ENCODE measurements around the gene MMAB. TPM values are rescaled to one million over a fixed set of nuclear protein-coding genes. Genes with fewer than 3 reads are reported as not detected.
A peak's percentile ranks its signal among the peaks of the same experiment; 100 is the strongest.

MMAB gene
- total RNA-seq, 1 donor from 2014 or later: 42.2 TPM

DNA sequence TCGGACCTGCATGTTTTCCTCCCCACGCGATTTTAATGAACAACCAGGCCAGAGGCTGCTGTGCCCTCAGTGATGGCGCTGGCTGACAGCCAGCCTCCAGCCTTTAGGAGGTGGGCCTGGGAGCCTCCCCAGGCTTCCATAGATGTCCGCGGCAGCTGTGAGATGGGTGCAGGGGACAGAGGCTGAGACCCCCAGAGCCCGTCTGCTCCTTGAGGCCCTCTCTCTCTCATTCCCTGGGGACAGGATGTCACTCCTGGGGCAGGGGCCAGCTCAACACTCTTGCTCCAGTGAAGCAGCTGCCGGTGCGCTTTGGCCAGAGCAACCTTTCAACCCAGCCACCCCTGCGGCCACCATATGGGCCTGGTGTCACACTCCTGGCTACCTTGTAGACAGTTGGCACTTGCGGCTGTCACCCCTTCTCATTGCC, 25.1 kb upstream of the MMAB start:
- DNase-seq (ENCODE audit: low spot score): no peak
- intact Hi-C loops (cut with micrococcal nuclease): loop anchor here (5.0 kb wide), 1 partner anchor 249 kb away; no protein-coding TSS in a partner anchor
- H3K27ac Mint-ChIP-seq: no peak overlapping the region
- peaks cover 16% of the 10 kb centered on the region for H3K4me1 Mint-ChIP-seq (ENCODE audit: low read depth)
- no peak overlapping the region for H3K4me3 Mint-ChIP-seq
- H3K27me3 Mint-ChIP-seq (ENCODE audit: insufficient read depth): peaks cover 7% of the 10 kb centered on the region
- no peaks in the 10 kb centered on the region for H3K9me3 Mint-ChIP-seq
- peaks cover 8% of the 10 kb centered on the region for H3K36me3 Mint-ChIP-seq (ENCODE audit: low read depth)

- no peaks in the 10 kb centered on the region for H3K9me3 Mint-ChIP-seq
- intact Hi-C loops (cut with micrococcal nuclease): loop anchor here (1.0 to 5.0 kb wide), 2 partner anchors 177 to 249 kb away; no protein-coding TSS in a partner anchor
- no peak overlapping the region for H3K27ac Mint-ChIP-seq
- peaks cover 8% of the 10 kb centered on the region for H3K27me3 Mint-ChIP-seq (ENCODE audit: insufficient read depth)
- H3K36me3 Mint-ChIP-seq (ENCODE audit: low read depth): peaks cover 9% of the 10 kb centered on the region
- peak; percentile 32 for DNase-seq (ENCODE audit: low spot score)
- H3K4me3 Mint-ChIP-seq: no peak overlapping the region
- peaks cover 16% of the 10 kb centered on the region for H3K4me1 Mint-ChIP-seq (ENCODE audit: low read depth)
Measured at GRCh38 chr12:109597795-109598427, 24.6 kb upstream of the MMAB start.

- H3K27me3 Mint-ChIP-seq (ENCODE audit: insufficient read depth): peaks cover 8% of the 10 kb centered on the region
- no peak overlapping the region for H3K4me3 Mint-ChIP-seq
- H3K4me1 Mint-ChIP-seq (ENCODE audit: low read depth): peaks cover 16% of the 10 kb centered on the region
- intact Hi-C loops (cut with micrococcal nuclease): loop anchor here (1.0 to 5.0 kb wide), 2 partner anchors 178 to 250 kb away; no protein-coding TSS in a partner anchor
- no peaks in the 10 kb centered on the region for H3K9me3 Mint-ChIP-seq
- DNase-seq (ENCODE audit: low spot score): no peak
- H3K36me3 Mint-ChIP-seq (ENCODE audit: low read depth): peaks cover 13% of the 10 kb centered on the region
- no peak overlapping the region for H3K27ac Mint-ChIP-seq
Measured at GRCh38 chr12:109597414-109597794, 24.1 kb upstream of the MMAB start.

- intact Hi-C loops (cut with micrococcal nuclease): loop anchor here (1.0 to 5.0 kb wide), 2 partner anchors 179 to 251 kb away; no protein-coding TSS in a partner anchor
- peaks cover 16% of the 10 kb centered on the region for H3K4me1 Mint-ChIP-seq (ENCODE audit: low read depth)
- no peak overlapping the region for H3K27ac Mint-ChIP-seq
- no peak overlapping the region for H3K4me3 Mint-ChIP-seq
- H3K9me3 Mint-ChIP-seq: no peaks in the 10 kb centered on the region
- peaks cover 7% of the 10 kb centered on the region for H3K27me3 Mint-ChIP-seq (ENCODE audit: insufficient read depth)
- peaks cover 14% of the 10 kb centered on the region for H3K36me3 Mint-ChIP-seq (ENCODE audit: low read depth)
- DNase-seq (ENCODE audit: low spot score): no peak
Measured at GRCh38 chr12:109596418-109597244, 23.3 kb upstream of the MMAB start.

DNA sequence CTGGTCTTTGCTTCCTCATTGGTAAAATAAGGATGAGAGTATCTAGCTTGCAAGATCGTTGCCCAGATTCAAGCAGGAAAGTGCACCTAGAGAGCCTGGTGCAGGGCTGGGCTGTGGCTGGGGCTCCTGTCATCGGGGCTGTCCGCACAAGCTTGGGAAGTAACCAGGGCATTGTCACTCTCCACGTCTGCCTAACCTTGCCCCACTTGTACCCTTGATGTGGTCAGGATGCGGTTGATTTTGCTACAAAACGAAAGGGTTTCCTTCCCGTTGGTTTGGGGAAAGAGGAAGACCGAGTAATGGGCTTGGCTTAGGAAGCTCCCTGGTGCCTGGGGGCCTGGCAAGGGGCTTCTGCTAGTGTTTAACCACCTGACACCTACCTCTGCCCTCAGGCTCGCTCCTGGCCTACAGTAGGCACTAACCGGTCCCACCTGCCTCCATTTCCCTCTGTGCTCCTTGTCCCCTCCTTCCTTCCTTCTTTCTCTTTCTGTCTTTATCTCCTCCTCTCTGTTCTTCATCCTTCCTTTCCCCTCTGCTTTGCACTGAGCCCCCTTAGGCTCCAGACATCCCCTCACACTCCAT, 22.1 kb upstream of the MMAB start:
- Mint-ChIP-seq H3K36me3 (ENCODE audit: low read depth) (peaks cover 14% of the 10 kb centered on the region), H3K4me3 (no peak overlapping the region), H3K4me1 (ENCODE audit: low read depth) (peaks cover 16% of the 10 kb centered on the region), H3K27me3 (ENCODE audit: insufficient read depth) (peaks cover 7% of the 10 kb centered on the region), H3K27ac (no peak overlapping the region), H3K9me3 (no peaks in the 10 kb centered on the region)
- DNase-seq (ENCODE audit: low spot score): peak; percentile 50
- intact Hi-C loops (cut with micrococcal nuclease): loop anchor here (1.0 to 5.0 kb wide), 2 partner anchors 22 to 252 kb away; partner anchors contain the start of genes MMAB and MVK

GRCh38 chr12:109594556-109595317, 21.4 kb upstream of the MMAB start:
- peaks cover 14% of the 10 kb centered on the region for H3K36me3 Mint-ChIP-seq (ENCODE audit: low read depth)
- H3K27me3 Mint-ChIP-seq (ENCODE audit: insufficient read depth): peaks cover 7% of the 10 kb centered on the region
- peaks cover 16% of the 10 kb centered on the region for H3K4me1 Mint-ChIP-seq (ENCODE audit: low read depth)
- no peak for DNase-seq (ENCODE audit: low spot score)
- no peak overlapping the region for H3K4me3 Mint-ChIP-seq
- H3K9me3 Mint-ChIP-seq: no peaks in the 10 kb centered on the region
- no peak overlapping the region for H3K27ac Mint-ChIP-seq
- intact Hi-C loops (cut with micrococcal nuclease): loop anchor here (1.0 to 5.0 kb wide), 2 partner anchors 21 to 253 kb away; partner anchors contain the start of genes MMAB and MVK

DNA sequence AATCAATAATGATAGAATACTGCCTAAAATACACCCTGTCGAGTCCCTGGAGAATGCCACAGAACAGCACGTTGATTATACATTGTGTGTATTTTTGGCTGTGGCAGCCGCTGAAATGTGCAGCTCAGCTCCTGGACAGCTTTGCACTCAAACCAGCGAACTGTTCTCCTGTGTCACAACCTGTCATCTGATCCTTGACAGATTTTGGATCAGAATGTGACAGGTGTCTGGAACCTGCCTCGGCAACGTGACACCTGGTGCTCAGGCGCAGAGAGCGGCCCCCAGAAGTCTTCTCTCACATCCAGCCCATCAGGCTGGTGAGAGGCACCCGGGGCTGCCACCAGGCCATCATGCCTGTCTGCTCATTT, 19.6 kb upstream of the MMAB start:
- intact Hi-C loops (cut with micrococcal nuclease): no loop called here
- no peak for DNase-seq (ENCODE audit: low spot score)
- H3K9me3 Mint-ChIP-seq: no peaks in the 10 kb centered on the region
- peaks cover 20% of the 10 kb centered on the region for H3K36me3 Mint-ChIP-seq (ENCODE audit: low read depth)
- H3K4me3 Mint-ChIP-seq: no peak overlapping the region
- peaks cover 16% of the 10 kb centered on the region for H3K4me1 Mint-ChIP-seq (ENCODE audit: low read depth)
- peaks cover 7% of the 10 kb centered on the region for H3K27me3 Mint-ChIP-seq (ENCODE audit: insufficient read depth)
- no peak overlapping the region for H3K27ac Mint-ChIP-seq

GRCh38 chr12:109592195-109592904, 19.0 kb upstream of the MMAB start:
- Mint-ChIP-seq H3K27me3 (ENCODE audit: insufficient read depth) (peaks cover 7% of the 10 kb centered on the region), H3K9me3 (no peaks in the 10 kb centered on the region), H3K4me3 (no peak overlapping the region), H3K27ac (no peak overlapping the region), H3K36me3 (ENCODE audit: low read depth) (peaks cover 19% of the 10 kb centered on the region), H3K4me1 (ENCODE audit: low read depth) (peaks cover 16% of the 10 kb centered on the region)
- intact Hi-C loops (cut with micrococcal nuclease): no loop called here
- no peak for DNase-seq (ENCODE audit: low spot score)

DNA sequence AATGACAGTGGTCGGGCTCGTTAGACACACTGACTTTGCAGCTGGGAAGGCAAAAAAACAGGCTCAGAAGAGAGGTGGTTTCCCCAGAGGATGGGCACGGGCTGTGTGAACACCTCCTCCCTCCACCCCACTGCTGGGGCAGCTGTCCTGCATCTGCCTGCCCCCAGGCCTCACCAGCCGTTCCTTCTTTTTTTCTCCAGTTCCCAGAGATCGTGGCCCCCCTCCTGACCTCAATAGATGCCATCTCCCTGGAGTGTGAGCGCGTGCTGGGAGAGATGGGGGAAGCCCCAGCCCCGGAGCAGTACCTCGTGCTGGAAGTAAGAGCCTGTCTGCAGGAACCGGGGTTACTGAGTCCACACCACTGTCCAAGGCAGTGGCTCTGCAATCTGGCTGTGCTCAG, 17.7 kb upstream of the MMAB start:
- peaks cover 17% of the 10 kb centered on the region for H3K36me3 Mint-ChIP-seq (ENCODE audit: low read depth)
- DNase-seq (ENCODE audit: low spot score): no peak
- no peaks in the 10 kb centered on the region for H3K9me3 Mint-ChIP-seq
- H3K27ac Mint-ChIP-seq: no peak overlapping the region
- H3K27me3 Mint-ChIP-seq (ENCODE audit: insufficient read depth): peaks cover 7% of the 10 kb centered on the region
- intact Hi-C loops (cut with micrococcal nuclease): no loop called here
- no peak overlapping the region for H3K4me3 Mint-ChIP-seq
- H3K4me1 Mint-ChIP-seq (ENCODE audit: low read depth): peaks cover 16% of the 10 kb centered on the region

DNA sequence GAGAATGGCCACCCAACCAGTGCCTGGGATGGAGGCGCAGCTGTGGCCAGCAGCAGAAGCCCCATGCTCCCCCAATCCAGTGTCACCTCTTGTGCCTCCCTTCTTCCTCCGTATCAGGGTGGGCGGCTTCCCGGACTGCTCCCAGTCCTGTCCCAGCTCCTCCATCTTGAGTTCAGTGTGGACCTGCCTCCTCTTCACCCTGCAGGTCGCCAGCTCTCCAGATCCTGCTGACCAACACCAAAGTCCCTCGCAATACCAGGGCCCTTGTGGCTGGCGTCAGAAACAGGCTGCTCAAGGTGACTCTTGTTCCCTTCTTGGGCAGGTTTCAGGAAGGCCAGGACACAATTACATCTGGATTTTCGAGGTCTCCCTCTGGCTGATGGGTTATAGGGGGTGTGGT, 17.3 kb upstream of the MMAB start:
- Mint-ChIP-seq H3K9me3 (no peaks in the 10 kb centered on the region), H3K27me3 (ENCODE audit: insufficient read depth) (peaks cover 7% of the 10 kb centered on the region), H3K4me3 (no peak overlapping the region), H3K27ac (no peak overlapping the region), H3K36me3 (ENCODE audit: low read depth) (peaks cover 17% of the 10 kb centered on the region), H3K4me1 (ENCODE audit: low read depth) (peaks cover 12% of the 10 kb centered on the region)
- DNase-seq (ENCODE audit: low spot score): no peak
- intact Hi-C loops (cut with micrococcal nuclease): no loop called here

GRCh38 chr12:109589691-109590245, 16.5 kb upstream of the MMAB start:
- H3K36me3 Mint-ChIP-seq (ENCODE audit: low read depth): peaks cover 21% of the 10 kb centered on the region
- intact Hi-C loops (cut with micrococcal nuclease): no loop called here
- H3K27ac Mint-ChIP-seq: no peak overlapping the region
- no peak overlapping the region for H3K4me3 Mint-ChIP-seq
- H3K9me3 Mint-ChIP-seq: no peaks in the 10 kb centered on the region
- DNase-seq (ENCODE audit: low spot score): no peak
- peaks cover 7% of the 10 kb centered on the region for H3K27me3 Mint-ChIP-seq (ENCODE audit: insufficient read depth)
- H3K4me1 Mint-ChIP-seq (ENCODE audit: low read depth): peaks cover 4% of the 10 kb centered on the region

GRCh38 chr12:109589240-109589590, 15.9 kb upstream of the MMAB start:
- DNase-seq (ENCODE audit: low spot score): no peak
- intact Hi-C loops (cut with micrococcal nuclease): no loop called here
- Mint-ChIP-seq H3K27ac (no peak overlapping the region), H3K4me1 (ENCODE audit: low read depth) (no peaks in the 10 kb centered on the region), H3K9me3 (no peaks in the 10 kb centered on the region), H3K4me3 (no peak overlapping the region), H3K27me3 (ENCODE audit: insufficient read depth) (peaks cover 7% of the 10 kb centered on the region), H3K36me3 (ENCODE audit: low read depth) (peaks cover 21% of the 10 kb centered on the region)

All from activated T-helper 1 cell treated with anti-CD3 and anti-CD28 coated beads, Interleukin-12 subunit alpha, Interleukin-12 subunit beta, Interleukin-2, Interleukin-4 antibody, amounts not matched to agents 30 ng/mL and 10 ng/mL and 1 ng/mL, durations not matched to agents 14 hours and 24 hours and 36 hours (primary cell).